ENCODE data around the gene RASA3.

The RASA3 gene

DNA sequence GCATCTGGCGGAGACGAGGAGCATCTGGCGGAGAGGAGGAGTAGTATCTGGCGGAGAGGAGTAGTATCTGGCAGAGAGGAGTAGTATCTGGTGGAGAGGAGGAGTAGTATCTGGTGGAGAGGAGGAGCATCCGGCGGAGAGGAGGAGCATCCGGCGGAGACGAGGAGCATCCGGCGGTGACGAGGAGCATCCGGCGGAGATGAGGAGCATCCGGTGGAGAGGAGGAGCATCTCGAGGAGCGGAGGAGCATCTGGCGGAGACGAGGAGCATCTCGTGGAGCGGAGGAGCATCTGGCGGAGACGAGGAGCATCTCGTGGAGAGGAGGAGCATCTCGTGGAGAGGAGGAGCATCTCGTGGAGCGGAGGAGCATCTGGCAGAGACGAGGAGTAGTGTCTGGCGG lies 177.2 kb downstream of the RASA3 start:
- H3K4me1 ChIP-seq (ENCODE audit: insufficient read depth, low read length) = no peaks in the 10 kb centered on the region
- H3K9me3 ChIP-seq (ENCODE audit: control insufficient read depth, insufficient read depth, low read length) = peaks cover 7% of the 10 kb centered on the region; the same call in 1 of the 2 replicates
- H3K9ac ChIP-seq (ENCODE audit: low read depth, low read length) = no peak overlapping the region
- no peaks in the 10 kb centered on the region for H3K36me3 ChIP-seq (ENCODE audit: insufficient read depth, low read length)

DNA sequence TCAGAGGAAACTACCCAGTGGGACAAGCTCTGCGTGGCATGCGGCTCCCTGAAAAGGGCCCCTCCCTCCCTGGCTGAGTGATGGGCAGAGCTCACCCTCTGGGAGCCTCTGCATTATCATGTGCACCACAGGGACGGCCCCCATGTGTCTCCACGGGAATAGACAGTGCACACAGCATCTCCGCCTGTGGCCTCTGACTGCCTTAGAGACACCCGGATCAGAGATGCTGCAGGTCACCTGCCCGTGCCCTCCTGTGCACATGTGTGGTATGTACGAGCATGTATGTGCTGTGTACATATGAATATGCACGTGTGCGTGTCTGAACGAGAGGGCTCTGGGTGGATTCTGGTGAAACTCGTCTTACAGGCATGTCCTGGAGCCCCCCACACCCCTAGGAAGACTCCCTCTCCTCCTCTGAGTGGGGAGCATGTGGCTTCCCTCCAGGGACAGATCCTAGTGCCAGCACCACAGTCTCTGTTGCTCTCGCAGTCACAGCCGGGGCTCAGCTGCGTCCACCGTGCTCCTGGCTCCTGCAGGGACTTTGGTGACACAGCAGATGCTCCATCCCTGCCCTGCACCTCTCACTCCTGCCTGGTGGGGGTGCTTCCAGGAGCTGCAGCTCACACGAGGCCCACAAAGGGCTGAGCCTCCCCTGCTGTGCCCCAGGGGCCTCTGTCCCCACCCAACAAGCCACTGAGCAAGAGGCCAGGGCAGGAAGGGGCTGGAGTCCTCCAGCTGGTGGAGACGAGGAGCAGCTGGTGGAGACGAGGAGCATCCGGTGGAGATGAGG lies 178.2 kb downstream of the RASA3 start:
- H3K9me3 ChIP-seq (ENCODE audit: control insufficient read depth, insufficient read depth, low read length) = peaks cover 2% of the 10 kb centered on the region; the same call in 1 of the 2 replicates
- H3K9ac ChIP-seq (ENCODE audit: low read depth, low read length) = no peak overlapping the region
- no peaks in the 10 kb centered on the region for H3K4me1 ChIP-seq (ENCODE audit: insufficient read depth, low read length)
- no peaks in the 10 kb centered on the region for H3K36me3 ChIP-seq (ENCODE audit: insufficient read depth, low read length)

DNA sequence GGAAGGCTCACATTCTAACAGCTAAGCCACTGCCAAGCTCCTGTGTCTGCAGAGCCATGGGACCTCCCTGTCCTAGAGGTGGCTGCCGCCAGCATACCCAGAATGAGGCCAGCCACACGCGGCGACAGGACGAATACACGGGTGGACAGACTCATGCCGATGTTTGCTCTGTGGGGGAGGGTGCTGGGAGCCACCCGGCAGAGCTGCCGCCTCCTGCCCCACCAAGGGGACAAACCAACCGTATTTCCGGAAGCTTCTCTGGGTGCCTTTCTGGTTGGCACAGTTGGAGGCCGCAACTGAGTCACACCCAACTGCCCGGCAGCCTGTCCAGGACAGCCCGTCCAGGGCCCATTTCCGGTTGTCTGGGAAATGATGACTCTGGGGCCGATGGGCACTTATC lies 178.9 kb downstream of the RASA3 start:
- Histone ChIP-seq H3K4me1 (ENCODE audit: insufficient read depth, low read length) (no peaks in the 10 kb centered on the region), H3K36me3 (ENCODE audit: insufficient read depth, low read length) (no peaks in the 10 kb centered on the region), H3K9me3 (ENCODE audit: control insufficient read depth, insufficient read depth, low read length) (no peaks in the 10 kb centered on the region), H3K9ac (ENCODE audit: low read depth, low read length) (no peak overlapping the region)

DNA sequence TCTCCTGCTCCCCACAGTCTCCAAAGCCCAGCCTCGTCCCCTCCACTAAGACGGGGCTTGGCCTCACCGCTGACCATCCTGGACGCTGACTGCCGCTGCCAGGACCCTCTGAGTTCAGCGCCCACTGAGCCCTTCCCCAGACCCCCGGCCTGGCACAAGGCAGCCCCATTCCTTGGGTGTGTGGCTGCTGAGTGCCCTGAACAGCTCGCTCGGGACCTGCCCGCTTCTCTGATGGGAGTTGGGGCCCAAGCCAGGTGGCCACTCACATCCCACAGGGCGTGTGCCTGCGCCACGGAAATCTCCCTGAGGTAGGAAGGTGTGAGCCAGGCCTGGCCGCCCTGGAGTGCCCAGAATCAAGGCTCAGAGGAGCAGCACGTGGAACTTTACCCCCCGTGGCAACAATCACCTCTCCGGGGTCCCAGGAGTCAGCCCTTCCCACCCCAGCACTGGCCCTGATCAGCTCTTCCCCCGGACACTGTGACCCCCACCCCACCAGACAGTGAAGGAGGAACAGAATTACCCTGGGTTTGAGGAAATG lies 179.4 kb downstream of the RASA3 start:
- no peaks in the 10 kb centered on the region for H3K9me3 ChIP-seq (ENCODE audit: control insufficient read depth, insufficient read depth, low read length)
- H3K4me1 ChIP-seq (ENCODE audit: insufficient read depth, low read length) = no peaks in the 10 kb centered on the region
- H3K36me3 ChIP-seq (ENCODE audit: insufficient read depth, low read length) = no peaks in the 10 kb centered on the region
- no peak overlapping the region for H3K9ac ChIP-seq (ENCODE audit: low read depth, low read length)

DNA sequence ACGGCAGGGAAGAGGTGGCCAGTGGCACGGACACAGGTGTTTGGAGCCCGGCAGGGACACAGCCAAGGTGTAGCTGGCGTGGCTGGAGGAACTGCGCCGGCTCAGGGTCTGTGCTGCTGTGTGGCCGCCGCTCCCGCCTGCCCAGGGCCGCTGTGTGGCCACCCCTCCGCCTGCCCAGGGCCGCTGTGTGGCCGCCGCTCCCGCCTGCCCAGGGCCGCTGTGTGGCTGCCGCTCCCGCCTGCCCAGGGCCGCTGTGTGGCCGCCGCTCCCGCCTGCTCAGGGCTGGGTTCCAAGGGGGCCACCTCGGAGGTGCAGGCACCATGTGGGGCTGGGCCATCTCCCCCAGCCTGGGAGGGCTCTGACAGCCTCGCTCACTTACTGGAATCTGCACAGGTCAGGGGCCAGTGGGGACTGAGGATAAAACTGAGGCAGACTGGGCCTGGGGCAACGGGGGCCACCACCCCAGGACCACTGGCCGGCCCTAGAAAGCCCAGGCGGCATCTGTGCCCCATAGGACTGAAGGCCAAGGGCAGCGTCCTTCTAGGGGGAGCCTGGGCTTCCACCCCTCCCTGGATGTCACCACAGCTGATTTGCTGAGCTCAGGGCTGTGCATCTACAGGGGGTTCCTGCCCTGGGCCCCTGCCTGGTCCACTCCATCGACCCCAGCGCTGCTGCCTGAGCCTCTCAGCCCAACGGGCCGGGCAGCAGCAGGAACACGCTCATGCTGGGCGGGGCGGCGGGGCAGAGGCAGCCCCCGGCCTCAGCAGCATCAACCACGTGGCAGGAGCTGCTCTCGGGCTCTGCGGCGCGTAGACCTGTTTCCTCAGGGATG lies 180.1 kb downstream of the RASA3 start:
- no peaks in the 10 kb centered on the region for H3K36me3 ChIP-seq (ENCODE audit: insufficient read depth, low read length)
- no peaks in the 10 kb centered on the region for H3K4me1 ChIP-seq (ENCODE audit: insufficient read depth, low read length)
- H3K9ac ChIP-seq (ENCODE audit: low read depth, low read length) = no peak overlapping the region
- no peaks in the 10 kb centered on the region for H3K9me3 ChIP-seq (ENCODE audit: control insufficient read depth, insufficient read depth, low read length)

DNA sequence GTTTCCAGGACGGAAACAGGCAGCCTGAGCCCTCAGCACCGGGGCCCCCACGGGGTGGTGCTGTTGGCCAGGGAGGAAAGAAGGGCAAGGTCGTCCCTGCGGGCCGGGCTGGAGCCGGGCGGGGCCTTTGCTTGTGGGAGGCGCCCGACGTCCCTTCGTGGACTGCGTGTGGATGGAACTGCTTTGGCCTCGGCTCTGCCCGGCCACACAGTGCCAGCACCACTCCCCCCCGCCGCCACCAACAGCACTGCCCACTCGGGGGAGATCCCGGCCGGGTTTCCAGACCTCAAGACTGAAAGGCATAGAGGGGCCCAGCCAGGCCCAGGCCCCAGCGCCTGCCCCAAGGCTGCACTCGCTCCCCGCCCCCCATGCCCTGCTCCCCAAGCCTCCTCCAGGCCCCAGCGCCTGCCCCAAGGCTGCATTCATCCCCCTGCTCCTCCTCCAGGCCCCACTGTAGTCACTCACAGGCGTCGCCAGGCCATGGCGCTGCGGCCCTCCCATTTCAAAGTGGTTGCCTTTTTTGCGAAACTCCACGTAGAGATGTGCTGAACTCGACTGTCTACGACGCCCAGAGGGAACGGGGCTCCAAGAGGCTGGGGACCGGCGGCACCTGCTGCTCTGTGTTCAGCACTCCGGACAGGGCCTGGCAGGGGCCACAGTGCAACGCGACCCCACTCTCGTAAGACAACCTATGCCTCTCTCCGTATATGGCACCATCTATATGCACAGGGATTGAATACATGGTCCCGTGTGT lies 181.0 kb downstream of the RASA3 start:
- Histone ChIP-seq H3K4me1 (ENCODE audit: insufficient read depth, low read length) (no peaks in the 10 kb centered on the region), H3K36me3 (ENCODE audit: insufficient read depth, low read length) (no peaks in the 10 kb centered on the region), H3K9me3 (ENCODE audit: control insufficient read depth, insufficient read depth, low read length) (no peaks in the 10 kb centered on the region), H3K9ac (ENCODE audit: low read depth, low read length) (no peak overlapping the region)

DNA sequence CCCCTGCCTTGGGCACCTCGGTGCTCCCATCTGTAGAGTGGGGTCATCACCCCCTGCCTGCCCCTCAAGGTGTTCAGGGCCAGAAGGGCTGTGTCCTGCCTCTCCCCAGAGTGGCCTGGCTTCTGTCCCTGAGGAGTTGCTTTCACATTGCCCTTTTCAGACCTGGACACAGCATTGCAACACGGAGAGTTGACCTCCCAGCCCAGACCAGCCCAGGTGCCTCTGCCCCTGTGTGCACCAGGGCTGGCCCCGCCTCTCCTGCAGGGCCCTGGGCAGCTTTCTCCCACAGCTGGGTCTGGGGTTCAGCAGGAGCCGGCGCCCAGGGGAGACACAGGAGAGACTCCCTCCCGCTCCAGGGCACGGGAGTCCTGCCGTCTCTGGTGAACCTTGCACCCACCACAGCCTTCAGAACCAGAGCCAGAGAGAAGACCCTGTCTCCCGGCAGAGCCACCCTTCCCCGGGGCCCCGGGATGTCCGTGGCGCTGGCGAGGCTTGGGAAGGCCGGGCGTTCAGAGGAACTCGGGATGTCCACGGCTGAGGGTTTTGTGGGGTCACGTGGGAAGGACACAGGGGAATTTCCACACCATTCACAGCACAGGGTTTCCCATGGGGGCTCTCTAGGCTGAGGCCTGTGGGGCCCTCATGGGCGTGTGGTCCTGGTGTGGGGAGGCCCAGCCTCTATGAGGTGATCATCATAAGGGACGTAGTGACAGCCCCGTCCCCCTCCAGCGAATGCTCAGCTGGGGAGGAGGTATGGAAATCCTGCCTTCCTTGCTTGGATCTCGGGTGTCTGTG lies 181.8 kb downstream of the RASA3 start:
- H3K4me1 ChIP-seq (ENCODE audit: insufficient read depth, low read length) = no peaks in the 10 kb centered on the region
- H3K36me3 ChIP-seq (ENCODE audit: insufficient read depth, low read length) = no peaks in the 10 kb centered on the region
- no peak overlapping the region for H3K9ac ChIP-seq (ENCODE audit: low read depth, low read length)
- no peaks in the 10 kb centered on the region for H3K9me3 ChIP-seq (ENCODE audit: control insufficient read depth, insufficient read depth, low read length)

DNA sequence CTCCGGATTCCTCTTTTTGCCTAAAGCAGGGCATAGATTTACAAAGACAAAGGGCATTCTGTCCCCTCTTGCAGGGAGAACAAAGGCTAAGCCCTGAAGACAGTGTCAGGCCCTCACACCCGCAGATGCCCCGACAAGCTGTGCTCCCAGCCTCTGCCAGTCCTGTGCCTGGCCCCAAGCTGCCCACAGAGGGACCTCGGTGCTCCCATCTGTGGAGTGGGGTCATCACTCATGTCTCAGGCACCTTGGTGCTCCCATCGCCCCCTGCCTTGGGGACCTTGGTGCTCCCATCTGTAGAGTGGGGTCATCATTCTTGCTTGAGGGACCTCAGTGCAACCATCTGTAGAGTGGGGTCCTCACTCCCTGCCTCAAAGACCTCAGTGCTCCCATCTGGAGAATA lies 182.9 kb downstream of the RASA3 start:
- H3K4me1 ChIP-seq (ENCODE audit: insufficient read depth, low read length) = no peaks in the 10 kb centered on the region
- H3K9ac ChIP-seq (ENCODE audit: low read depth, low read length) = no peak overlapping the region
- no peaks in the 10 kb centered on the region for H3K36me3 ChIP-seq (ENCODE audit: insufficient read depth, low read length)
- no peaks in the 10 kb centered on the region for H3K9me3 ChIP-seq (ENCODE audit: control insufficient read depth, insufficient read depth, low read length)

DNA sequence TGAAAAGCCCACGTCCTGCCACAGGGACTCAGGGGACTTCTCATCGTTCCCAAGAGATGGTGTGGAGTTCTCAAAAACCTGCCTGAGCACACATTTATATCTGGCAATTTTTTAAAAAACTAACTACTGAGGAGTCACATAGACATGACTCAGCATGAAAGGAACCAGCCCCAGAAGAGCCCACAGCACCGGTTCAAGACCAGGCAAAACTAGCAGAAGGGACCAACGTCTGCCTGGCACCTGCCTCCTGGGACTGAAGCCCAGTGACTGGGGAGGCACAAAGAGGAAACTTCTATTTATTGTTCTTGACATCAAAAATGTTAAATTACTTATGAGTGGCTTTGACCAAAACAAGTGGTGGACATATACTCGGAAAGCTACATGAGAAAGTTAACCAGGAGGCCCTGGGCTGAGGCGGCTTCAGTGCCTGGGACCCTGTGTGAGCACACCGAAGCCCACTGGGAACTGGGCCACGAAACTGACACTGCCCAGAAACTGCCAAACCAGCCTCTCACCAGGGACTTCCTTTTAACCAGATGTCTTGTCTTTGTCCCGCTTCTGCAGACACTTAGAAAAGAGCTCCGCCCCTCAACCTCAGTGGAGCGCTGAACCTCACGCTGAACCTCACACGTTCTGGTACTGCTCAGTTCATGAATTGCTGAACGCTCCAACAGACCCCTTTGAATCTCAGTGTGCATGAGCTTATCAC lies 184.2 kb downstream of the RASA3 start:
- Histone ChIP-seq H3K9me3 (ENCODE audit: control insufficient read depth, insufficient read depth, low read length) (no peaks in the 10 kb centered on the region), H3K9ac (ENCODE audit: low read depth, low read length) (no peak overlapping the region), H3K36me3 (ENCODE audit: insufficient read depth, low read length) (no peaks in the 10 kb centered on the region), H3K4me1 (ENCODE audit: insufficient read depth, low read length) (no peaks in the 10 kb centered on the region)

DNA sequence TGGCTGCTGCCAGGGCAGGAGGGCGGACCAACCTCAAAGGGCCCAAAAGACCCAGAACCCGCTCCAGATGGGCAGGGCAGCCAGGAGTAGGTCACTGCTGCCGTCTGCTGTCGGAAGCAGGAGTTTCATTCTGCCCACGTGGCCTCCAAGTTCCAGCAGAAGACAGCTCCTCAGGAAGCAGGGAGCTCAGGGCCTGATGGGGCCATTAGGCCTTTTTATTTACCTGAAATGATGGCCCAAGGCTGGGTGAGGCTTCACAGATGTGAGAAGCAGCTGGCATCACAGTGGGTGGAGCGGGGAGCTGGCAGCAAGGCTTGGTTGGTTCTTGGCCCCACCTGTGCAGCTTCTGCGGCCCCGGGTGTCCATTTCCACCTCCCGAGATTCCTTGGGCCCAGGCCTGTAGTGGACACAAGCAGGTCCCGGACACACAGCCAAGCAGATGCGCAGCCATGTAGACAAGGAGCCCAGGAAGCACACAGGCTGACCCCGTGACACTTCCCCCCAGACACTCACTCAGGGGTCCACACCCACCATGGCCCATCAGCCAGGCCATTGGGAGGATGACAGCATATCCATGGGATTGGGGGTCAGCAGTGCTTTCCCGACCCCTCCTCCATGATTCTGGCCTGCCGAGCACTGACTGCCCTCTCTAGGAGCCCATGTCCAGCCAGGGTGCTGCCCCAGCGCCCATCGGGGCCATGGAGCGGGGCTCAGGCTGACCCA lies 185.0 kb downstream of the RASA3 start:
- Histone ChIP-seq H3K4me1 (ENCODE audit: insufficient read depth, low read length) (no peaks in the 10 kb centered on the region), H3K36me3 (ENCODE audit: insufficient read depth, low read length) (no peaks in the 10 kb centered on the region), H3K9me3 (ENCODE audit: control insufficient read depth, insufficient read depth, low read length) (no peaks in the 10 kb centered on the region), H3K9ac (ENCODE audit: low read depth, low read length) (no peak overlapping the region)

DNA sequence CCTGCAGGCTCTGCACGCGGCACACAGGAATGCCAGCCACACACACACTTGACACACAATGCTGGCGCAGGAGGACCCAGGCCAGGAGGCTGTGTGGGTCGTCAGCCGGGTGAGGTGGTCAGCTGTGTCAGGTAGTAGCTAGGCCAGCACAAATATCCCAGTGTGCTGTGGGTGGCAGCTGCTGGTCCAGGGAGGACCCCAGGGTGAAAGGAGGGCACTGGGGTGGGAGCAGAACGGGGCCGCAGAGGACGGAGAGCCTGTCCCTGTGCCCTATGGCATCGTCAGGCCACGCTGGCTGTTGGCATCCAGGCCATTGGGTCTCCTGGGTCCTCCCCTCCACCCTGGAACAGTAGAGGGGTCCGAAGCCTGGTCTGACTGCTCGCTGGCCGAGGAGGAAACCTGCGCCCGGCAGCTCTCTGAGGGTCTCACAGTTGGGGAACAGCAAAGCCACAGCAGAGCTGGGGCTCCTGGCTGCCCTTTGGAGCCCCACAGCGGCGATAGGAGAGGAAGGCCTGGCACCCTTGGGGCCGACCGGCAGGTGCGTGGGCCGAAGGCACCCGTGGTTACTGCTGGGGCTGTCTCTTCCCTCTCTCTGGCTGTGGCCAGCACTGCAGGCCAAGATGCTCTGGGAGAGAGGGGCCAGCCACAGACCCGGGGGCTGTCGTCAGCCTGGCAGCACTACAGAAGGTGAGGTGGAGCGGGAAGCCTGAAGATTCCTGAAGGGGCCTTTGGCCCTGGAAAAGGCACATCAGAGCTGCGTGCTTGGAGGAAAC lies 185.8 kb downstream of the RASA3 start:
- H3K9ac ChIP-seq (ENCODE audit: low read depth, low read length) = no peak overlapping the region
- no peaks in the 10 kb centered on the region for H3K4me1 ChIP-seq (ENCODE audit: insufficient read depth, low read length)
- no peaks in the 10 kb centered on the region for H3K36me3 ChIP-seq (ENCODE audit: insufficient read depth, low read length)
- H3K9me3 ChIP-seq (ENCODE audit: control insufficient read depth, insufficient read depth, low read length) = no peaks in the 10 kb centered on the region

DNA sequence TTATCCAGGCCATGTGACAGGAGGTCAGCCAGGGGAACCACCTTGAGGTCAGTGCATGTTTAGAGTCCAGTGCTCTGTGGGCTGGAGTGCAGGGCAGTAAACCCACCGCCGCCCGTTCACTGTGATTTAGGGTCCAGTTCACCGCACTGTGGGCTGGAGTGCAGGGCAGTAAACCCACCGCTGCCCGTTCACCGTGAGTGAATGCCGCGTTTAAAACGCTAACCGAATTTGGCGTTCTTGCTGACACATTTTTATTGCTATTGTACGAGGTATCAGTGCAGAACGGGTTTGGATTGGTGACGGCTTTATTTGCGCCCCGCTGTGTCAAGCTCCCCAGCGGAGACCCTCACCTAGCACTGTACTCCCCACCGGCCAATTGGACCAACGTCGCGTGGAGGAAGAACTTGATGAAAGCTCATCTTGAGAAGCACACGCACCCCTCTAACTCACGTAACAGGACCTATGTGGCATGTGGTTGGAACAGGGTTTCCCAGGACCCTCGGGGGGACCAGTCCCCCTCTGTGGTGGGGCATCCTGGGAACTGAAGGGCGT lies 186.5 kb downstream of the RASA3 start:
- no peak overlapping the region for H3K9ac ChIP-seq (ENCODE audit: low read depth, low read length)
- no peaks in the 10 kb centered on the region for H3K4me1 ChIP-seq (ENCODE audit: insufficient read depth, low read length)
- no peaks in the 10 kb centered on the region for H3K36me3 ChIP-seq (ENCODE audit: insufficient read depth, low read length)

More for the DNA sequence above, 186.5 kb downstream of the RASA3 start:
- H3K9me3 ChIP-seq (ENCODE audit: control insufficient read depth, insufficient read depth, low read length) = no peaks in the 10 kb centered on the region
